ENCODE data around the gene NUDT8.
"Not testable (repeated sequence)": the region's sequence is repeated elsewhere in the genome, so short reads cannot be mapped to it uniquely, and the experiment has no call there.

- TF ChIP-seq, protein P1, sequence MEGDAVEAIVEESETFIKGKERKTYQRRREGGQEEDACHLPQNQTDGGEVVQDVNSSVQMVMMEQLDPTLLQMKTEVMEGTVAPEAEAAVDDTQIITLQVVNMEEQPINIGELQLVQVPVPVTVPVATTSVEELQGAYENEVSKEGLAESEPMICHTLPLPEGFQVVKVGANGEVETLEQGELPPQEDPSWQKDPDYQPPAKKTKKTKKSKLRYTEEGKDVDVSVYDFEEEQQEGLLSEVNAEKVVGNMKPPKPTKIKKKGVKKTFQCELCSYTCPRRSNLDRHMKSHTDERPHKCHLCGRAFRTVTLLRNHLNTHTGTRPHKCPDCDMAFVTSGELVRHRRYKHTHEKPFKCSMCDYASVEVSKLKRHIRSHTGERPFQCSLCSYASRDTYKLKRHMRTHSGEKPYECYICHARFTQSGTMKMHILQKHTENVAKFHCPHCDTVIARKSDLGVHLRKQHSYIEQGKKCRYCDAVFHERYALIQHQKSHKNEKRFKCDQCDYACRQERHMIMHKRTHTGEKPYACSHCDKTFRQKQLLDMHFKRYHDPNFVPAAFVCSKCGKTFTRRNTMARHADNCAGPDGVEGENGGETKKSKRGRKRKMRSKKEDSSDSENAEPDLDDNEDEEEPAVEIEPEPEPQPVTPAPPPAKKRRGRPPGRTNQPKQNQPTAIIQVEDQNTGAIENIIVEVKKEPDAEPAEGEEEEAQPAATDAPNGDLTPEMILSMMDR (conservative IDR thresholded peaks at IDR 0.05) = not testable (repeated sequence)
- TF ChIP-seq ZFX (IDR thresholded peaks at IDR 0.05) = not testable (repeated sequence)
These were observed 10.7 kb downstream of the NUDT8 start for GRCh38 chr11:67618901-67619659.

Measured in C4-2B (cell line).